HepG2 (cell line): ENCODE measurements around the gene TMEM200A.

Source experiments
- NFE2L2 ChIP-seq: fragments of 150-350 bp; IDR thresholded peaks from 2 replicates; pipeline ENCODE4 v1.6.1; 2014; ENCODE audit warnings: low read length
- NFYB ChIP-seq: sonication (generic); formaldehyde crosslinking; IDR thresholded peaks from 2 replicates; pipeline ENCODE4 v1.4.0; 2020; ENCODE audit warnings: missing genetic modification reagents
- PCBP1 ChIP-seq: fragments of 200-400 bp; formaldehyde crosslinking; IDR thresholded peaks from 2 replicates; pipeline ENCODE4 v1.6.1; 2017; ENCODE audit warnings: mild to moderate bottlenecking, low read depth, low read length, borderline replicate concordance
- PCBP2 ChIP-seq: fragments of 200-400 bp; formaldehyde crosslinking; optimal IDR thresholded peaks from 2 replicates; pipeline ENCODE3; 2018; ENCODE audit warnings: low read length, low read depth; ENCODE audit not compliant: poor library complexity, severe bottlenecking
- POLR2A ChIP-seq, 2 experiments: IDR thresholded peaks; 2 replicates each; pipeline ENCODE4 v1.6.1; 2011; ENCODE audit warnings: low read depth in 2 of 2, low read length in 2 of 2, mild to moderate bottlenecking in 1 of 2, moderate library complexity in 1 of 2; ENCODE audit not compliant: insufficient read depth in 1 of 2
- RFX5 ChIP-seq: IDR thresholded peaks from 2 replicates; pipeline ENCODE4 v1.6.1; 2011; ENCODE audit warnings: low read depth, low read length, improper control_type of control experiment
- THAP7 ChIP-seq: sonication (generic); formaldehyde crosslinking; IDR thresholded peaks from 2 replicates; pipeline ENCODE4 v1.8.1; 2023; ENCODE audit warnings: mild to moderate bottlenecking, missing genetic modification reagents
- TSC22D2 ChIP-seq: sonication (generic); formaldehyde crosslinking; IDR thresholded peaks from 2 replicates; pipeline ENCODE4 v1.5.1; 2020; ENCODE audit warnings: missing genetic modification reagents, mild to moderate bottlenecking, borderline replicate concordance
- ZNF589 ChIP-seq: sonication (generic); formaldehyde crosslinking; conservative IDR thresholded peaks from 2 replicates; pipeline ENCODE4 v1.8.0; 2022; ENCODE audit warnings: mild to moderate bottlenecking, moderate library complexity, missing genetic modification reagents
- ZNF609 ChIP-seq: sonication (generic); formaldehyde crosslinking; IDR thresholded peaks from 2 replicates; pipeline ENCODE4 v1.4.0; 2020; ENCODE audit warnings: mild to moderate bottlenecking, missing genetic modification reagents, borderline replicate concordance

- TF ChIP-seq THAP7 (CRISPR knock-in tag) = no peak
- no peak for TF ChIP-seq ZNF609
- no peak for TF ChIP-seq PCBP1
- TF ChIP-seq POLR2A (IDR thresholded peaks at IDR 0.05; ENCODE audit: insufficient read depth in 1 of 2, low read depth in 2 of 2, low read length in 2 of 2) = no peak
- TF ChIP-seq PCBP2 = no peak
- no peak for TF ChIP-seq NFYB (CRISPR knock-in tag)
- TF ChIP-seq TSC22D2 (CRISPR knock-in tag) = no peak
- TF ChIP-seq ZNF589 = no peak
- no peak for TF ChIP-seq NFE2L2
- TF ChIP-seq RFX5 = no peak
Measured at GRCh38 chr6:130369831-130370230, 4.0 kb downstream of the TMEM200A start.
